Uterus (tissue), 4 donors: Measurements from ENCODE around the gene PCSK7. TPM values are rescaled to one million over a fixed set of nuclear protein-coding genes. Genes with fewer than 3 reads are reported as not detected.

ENCODE experiments used
- DNase-seq, 2 donors: peaks; one replicate each; pipeline ENCODE4 v3.0.0-alpha.2; 2019 to 2020
- H3K27ac ChIP-seq, 2 donors: fragments of 200-600 bp; sonication (generic); 1 replicate in 1 of 2; 2 replicates in 1 of 2; pipeline ENCODE4 v1.5.1; 2016 to 2018
- H3K27me3 ChIP-seq, 2 donors: fragments of 200-600 bp; sonication (generic); one replicate each; pipeline ENCODE4 v1.5.1; 2018 to 2019; ENCODE audit warnings: control low read depth in 1 of 2
- H3K36me3 ChIP-seq, 2 donors: fragments of 200-600 bp; sonication (generic); one replicate each; pipeline ENCODE4 v1.5.1; 2019; ENCODE audit warnings: control low read depth in 1 of 2
- H3K4me1 ChIP-seq, 2 donors: fragments of 200-600 bp; sonication (generic); one replicate each; pipeline ENCODE4 v1.5.1; 2018 to 2019; ENCODE audit warnings: control low read depth in 1 of 2
- H3K4me3 ChIP-seq, 2 donors: fragments of 200-600 bp; sonication (generic); 1 replicate in 1 of 2; 2 replicates in 1 of 2; pipeline ENCODE4 v1.5.1; 2018 to 2019; ENCODE audit warnings: mild to moderate bottlenecking in 1 of 2
- H3K9me3 ChIP-seq, 2 donors: fragments of 200-600 bp; sonication (generic); one replicate each; pipeline ENCODE4 v1.5.1; 2019; ENCODE audit warnings: control low read depth in 1 of 2
- POLR2A ChIP-seq, 2 donors: fragments of 450-650 bp; IDR thresholded peaks; one replicate each; pipeline ENCODE4 v1.6.1; 2016; ENCODE audit warnings: antibody characterized with exemption in 2 of 2, mild to moderate bottlenecking in 1 of 2, moderate library complexity in 1 of 2
- intact Hi-C: fragments of 100-400 bp; cut with DNase I; formaldehyde crosslinking; loops from one replicate; pipeline ENCODE4 v1.15.1; 2023; ENCODE audit warnings: low total_unique reads
- total RNA-seq, 4 donors: library from RNA; depleted of rRNA in 3 of 4; stranded (reverse); fragments of >200 nt in 3 of 4; gene quantifications; one replicate each; pipeline versions ENCODE4 v1.1.0 to v1.2.4, GENCODE V29; 2014 to 2023
- TF ChIP-seq, protein P1 (sequence below), 4 experiments: fragments of 200-600 bp in 2 of 4; fragments of 450-650 bp in 2 of 4; sonication (generic) in 2 of 4; IDR thresholded peaks; one replicate each; pipeline ENCODE4 v1.5.1; 2016 to 2019; ENCODE audit warnings: antibody characterized with exemption in 4 of 4, mild to moderate bottlenecking in 2 of 4, moderate library complexity in 1 of 4
- donor health status: DM: yes; HTN: yes; CAD: no.

PCSK7 gene
- total RNA-seq, 4 donors from 2014 or later: 23.3 to 78.9 (median 35.3) TPM

DNA sequence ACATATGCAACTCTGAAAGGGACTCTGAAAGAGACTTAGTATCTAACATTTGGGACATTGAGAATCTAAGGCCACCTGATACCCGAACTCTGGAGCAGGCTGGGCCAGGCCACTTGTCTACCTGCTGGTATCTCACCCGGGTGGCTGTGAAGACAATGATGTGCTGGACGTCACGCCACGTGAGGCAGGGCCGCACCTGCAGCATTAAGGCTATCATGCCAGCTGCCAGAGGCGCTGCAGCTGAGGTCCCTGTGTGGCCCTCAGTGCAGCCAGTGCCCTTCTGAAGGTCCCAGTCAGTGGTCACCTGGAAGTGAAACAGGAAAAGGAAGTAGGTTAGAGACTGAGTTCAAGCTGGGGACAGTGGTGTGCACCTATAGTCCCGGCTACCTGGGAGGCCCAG lies 12.4 kb downstream of the PCSK7 start:
- peaks cover 35 to 40% of the 10 kb centered on the region in 2 donors for H3K4me1 ChIP-seq
- TF ChIP-seq, protein P1, sequence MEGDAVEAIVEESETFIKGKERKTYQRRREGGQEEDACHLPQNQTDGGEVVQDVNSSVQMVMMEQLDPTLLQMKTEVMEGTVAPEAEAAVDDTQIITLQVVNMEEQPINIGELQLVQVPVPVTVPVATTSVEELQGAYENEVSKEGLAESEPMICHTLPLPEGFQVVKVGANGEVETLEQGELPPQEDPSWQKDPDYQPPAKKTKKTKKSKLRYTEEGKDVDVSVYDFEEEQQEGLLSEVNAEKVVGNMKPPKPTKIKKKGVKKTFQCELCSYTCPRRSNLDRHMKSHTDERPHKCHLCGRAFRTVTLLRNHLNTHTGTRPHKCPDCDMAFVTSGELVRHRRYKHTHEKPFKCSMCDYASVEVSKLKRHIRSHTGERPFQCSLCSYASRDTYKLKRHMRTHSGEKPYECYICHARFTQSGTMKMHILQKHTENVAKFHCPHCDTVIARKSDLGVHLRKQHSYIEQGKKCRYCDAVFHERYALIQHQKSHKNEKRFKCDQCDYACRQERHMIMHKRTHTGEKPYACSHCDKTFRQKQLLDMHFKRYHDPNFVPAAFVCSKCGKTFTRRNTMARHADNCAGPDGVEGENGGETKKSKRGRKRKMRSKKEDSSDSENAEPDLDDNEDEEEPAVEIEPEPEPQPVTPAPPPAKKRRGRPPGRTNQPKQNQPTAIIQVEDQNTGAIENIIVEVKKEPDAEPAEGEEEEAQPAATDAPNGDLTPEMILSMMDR (IDR thresholded peaks at IDR 0.05): no peak
- no peak for TF ChIP-seq POLR2A (IDR thresholded peaks at IDR 0.05)
- peak in 1 of 2 donors; percentile 25 for DNase-seq
- H3K27me3 ChIP-seq: no peaks in the 10 kb centered on the region
- H3K36me3 ChIP-seq: no peaks in the 10 kb centered on the region
- H3K9me3 ChIP-seq: no peaks in the 10 kb centered on the region
- intact Hi-C loops: no loop called here
- peak overlapping the region; percentile 93 to 94 for H3K27ac ChIP-seq
- no peak overlapping the region for H3K4me3 ChIP-seq

DNA sequence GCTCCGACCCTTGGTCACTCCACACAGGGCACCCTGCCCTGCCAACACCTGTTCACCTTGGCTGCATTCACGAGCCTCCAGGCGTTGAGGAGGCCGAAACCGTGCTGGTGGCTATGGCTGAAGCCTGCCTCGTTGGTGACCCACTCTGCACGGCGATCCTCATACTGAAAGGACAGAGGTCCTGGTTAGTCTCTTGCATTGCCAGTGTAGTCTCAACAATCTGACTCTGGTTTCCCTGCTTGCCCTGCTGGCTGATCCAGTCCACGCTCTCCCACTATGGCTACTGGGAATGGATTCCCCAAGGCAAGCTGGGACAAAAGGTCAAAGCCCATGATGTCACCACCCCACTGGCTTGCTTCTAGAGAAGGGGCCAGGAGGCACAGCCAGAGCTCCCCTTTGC lies 12.9 kb downstream of the PCSK7 start:
- TF ChIP-seq POLR2A (IDR thresholded peaks at IDR 0.05): no peak
- TF ChIP-seq, protein P1 (IDR thresholded peaks at IDR 0.05): no peak
- intact Hi-C loops: no loop called here
- H3K4me3 ChIP-seq: no peak overlapping the region
- peaks cover 35 to 40% of the 10 kb centered on the region in 2 donors for H3K4me1 ChIP-seq
- no peaks in the 10 kb centered on the region for H3K9me3 ChIP-seq
- H3K27ac ChIP-seq: peak overlapping the region; percentile 93 to 94
- no peaks in the 10 kb centered on the region for H3K27me3 ChIP-seq
- peak in 1 of 2 donors; percentile 38 for DNase-seq
- no peaks in the 10 kb centered on the region for H3K36me3 ChIP-seq

DNA sequence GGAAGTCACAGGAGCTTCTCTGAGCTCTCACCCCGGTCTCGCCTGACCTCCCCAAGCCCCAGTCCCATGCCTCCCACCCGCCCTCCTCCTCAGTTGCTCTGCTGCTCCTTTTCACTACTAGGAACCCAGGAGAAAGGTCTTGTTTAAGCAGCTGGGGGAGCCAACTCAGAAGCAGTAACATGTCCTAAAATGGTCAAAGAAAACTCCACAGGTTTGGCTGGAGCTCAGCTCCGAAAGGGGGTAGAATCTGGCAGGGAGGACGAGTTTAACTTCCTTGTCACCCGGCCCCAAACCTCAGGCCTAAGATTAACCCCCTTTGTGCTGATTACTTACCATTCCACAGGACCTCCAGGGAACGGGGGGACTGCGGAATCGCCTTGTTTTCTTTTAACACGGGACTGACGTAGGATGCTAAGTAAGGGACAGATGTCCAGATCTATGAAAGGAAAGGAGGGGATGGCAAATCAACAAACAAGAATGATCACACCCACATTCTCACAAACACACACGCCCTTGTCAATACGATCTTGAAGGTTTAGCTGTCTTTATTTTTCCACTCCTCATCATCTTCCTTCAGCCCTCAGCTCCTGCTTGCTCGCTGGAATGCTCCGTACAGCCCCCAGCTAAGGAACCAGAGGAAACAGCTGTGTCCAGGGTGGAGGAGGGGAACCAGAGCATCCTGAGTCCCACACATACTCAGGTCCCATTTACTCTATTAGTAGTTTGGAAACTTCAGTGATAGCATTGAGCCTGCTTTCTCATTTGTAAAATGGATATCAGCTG lies 13.5 kb downstream of the PCSK7 start:
- no peaks in the 10 kb centered on the region for H3K27me3 ChIP-seq
- peaks cover 35 to 40% of the 10 kb centered on the region in 2 donors for H3K4me1 ChIP-seq
- intact Hi-C loops: no loop called here
- H3K36me3 ChIP-seq: no peaks in the 10 kb centered on the region
- H3K9me3 ChIP-seq: no peaks in the 10 kb centered on the region
- peak; percentile 76 to 85 for DNase-seq
- H3K4me3 ChIP-seq: peak overlapping the region in 1 of 2 donors; percentile 6
- peak in 1 of 2 donors; percentile 20 for TF ChIP-seq POLR2A (IDR thresholded peaks at IDR 0.05)
- TF ChIP-seq, protein P1 (IDR thresholded peaks at IDR 0.05): no peak
- H3K27ac ChIP-seq: peak overlapping the region; percentile 93 to 94

DNA sequence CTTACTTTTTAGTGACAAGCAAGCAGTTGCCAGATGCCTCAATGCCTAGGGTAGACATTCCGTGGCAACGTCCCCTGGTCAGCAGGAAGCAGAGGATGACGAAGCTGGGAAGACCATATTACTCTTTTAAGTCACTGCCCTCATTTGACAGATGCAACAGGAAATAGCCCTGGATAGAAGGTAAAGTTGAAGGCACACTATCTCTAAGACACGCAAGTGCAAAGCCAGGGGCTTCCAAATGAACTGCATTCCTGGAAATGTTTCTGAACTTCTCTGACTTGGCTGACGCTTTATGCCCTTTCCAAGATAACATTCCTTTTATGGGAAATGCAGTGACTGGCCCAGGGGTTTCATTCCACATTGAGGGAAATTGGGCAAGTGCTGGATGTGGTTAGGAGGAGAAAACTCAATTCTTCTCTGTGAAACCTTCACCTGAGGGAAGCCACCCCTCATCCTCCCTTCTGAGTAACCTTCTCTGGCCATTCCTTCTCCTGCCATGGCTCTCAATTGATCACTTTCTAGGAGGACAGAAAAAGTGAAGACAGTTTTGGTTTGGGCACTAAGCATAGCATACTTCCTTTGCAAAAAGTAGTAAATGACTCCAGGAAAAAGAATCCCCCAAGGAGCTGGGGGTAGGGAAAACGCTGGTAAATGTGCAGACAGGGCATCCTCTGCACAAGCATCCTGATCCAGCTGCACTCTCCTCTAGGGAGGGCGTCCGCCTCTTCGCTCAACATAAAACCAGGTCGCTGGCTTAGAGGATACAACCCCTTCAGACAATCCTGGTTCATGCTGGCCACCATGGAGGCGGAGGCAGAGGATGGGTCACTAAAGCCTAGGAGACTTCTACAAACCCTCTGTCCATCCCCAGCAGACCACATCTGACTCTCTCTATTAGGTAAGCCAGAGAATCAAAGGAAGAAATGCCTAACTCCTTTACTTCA lies 14.5 kb downstream of the PCSK7 start:
- intact Hi-C loops: no loop called here
- peak overlapping the region in 1 of 2 donors; percentile 6 for H3K4me3 ChIP-seq
- peak overlapping the region; percentile 93 to 94 for H3K27ac ChIP-seq
- DNase-seq: peak; percentile 30 to 60
- no peaks in the 10 kb centered on the region for H3K9me3 ChIP-seq
- TF ChIP-seq, protein P1 (IDR thresholded peaks at IDR 0.05): no peak
- no peak for TF ChIP-seq POLR2A (IDR thresholded peaks at IDR 0.05)
- no peaks in the 10 kb centered on the region for H3K36me3 ChIP-seq
- no peaks in the 10 kb centered on the region for H3K27me3 ChIP-seq
- H3K4me1 ChIP-seq: peaks cover 35% of the 10 kb centered on the region in 2 donors
